ENCODE data around the gene ANAPC2.
"Not testable (repeated sequence)": the region's sequence is repeated elsewhere in the genome, so short reads cannot be mapped to it uniquely, and the experiment has no call there.

ANAPC2 gene

DNA sequence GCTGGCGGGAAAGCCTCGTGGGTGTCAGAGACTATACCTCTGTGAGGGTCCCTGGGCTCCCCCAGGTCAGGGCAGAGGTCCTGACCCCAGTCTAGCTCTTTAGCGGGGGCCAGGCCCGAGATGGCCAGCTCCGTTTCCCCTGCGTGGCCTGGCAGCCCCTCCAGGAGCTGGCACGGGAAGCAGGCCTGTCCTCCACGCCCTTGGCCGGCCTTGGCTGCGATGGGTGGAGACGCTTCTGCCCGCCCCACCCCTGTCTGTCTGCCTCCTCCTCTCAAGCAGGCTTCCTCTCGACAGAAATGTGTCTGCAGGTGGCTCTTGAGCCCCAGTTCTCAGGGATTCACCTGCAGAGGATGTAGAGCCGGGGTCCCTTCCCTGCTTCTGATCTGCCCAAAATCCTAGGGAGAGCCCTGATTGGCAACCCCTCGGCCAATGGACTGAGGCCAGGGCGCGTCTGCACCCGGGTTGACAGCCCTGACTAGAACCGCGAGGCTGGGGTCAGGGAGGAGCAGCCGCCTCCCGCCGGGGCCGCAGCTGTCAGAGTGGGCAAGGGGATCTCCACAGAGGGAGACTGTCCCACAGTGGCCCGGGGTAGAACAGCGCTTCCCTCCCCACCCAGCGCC lies 52.0 kb downstream of the ANAPC2 start:
- TF ChIP-seq, protein P1, sequence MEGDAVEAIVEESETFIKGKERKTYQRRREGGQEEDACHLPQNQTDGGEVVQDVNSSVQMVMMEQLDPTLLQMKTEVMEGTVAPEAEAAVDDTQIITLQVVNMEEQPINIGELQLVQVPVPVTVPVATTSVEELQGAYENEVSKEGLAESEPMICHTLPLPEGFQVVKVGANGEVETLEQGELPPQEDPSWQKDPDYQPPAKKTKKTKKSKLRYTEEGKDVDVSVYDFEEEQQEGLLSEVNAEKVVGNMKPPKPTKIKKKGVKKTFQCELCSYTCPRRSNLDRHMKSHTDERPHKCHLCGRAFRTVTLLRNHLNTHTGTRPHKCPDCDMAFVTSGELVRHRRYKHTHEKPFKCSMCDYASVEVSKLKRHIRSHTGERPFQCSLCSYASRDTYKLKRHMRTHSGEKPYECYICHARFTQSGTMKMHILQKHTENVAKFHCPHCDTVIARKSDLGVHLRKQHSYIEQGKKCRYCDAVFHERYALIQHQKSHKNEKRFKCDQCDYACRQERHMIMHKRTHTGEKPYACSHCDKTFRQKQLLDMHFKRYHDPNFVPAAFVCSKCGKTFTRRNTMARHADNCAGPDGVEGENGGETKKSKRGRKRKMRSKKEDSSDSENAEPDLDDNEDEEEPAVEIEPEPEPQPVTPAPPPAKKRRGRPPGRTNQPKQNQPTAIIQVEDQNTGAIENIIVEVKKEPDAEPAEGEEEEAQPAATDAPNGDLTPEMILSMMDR (IDR thresholded peaks at IDR 0.05; ENCODE audit: insufficient read depth, low read depth, low read length, missing control alignments), result no peak
- no peak for DNase-seq (ENCODE audit: low read depth)
- H3K4me3 ChIP-seq (ENCODE audit: low read length), result no peak overlapping the region

- H3K4me3 ChIP-seq (ENCODE audit: low read length); DNase-seq (ENCODE audit: low read depth): not testable (repeated sequence)
These were observed 53.2 kb downstream of the ANAPC2 start for GRCh38 chr9:137135154-137135553.

- DNase-seq (ENCODE audit: low read depth), result no peak
- no peak overlapping the region for H3K4me3 ChIP-seq (ENCODE audit: low read length)
- TF ChIP-seq, protein P1 (IDR thresholded peaks at IDR 0.05; ENCODE audit: insufficient read depth, low read depth, low read length, missing control alignments), result no peak
These were observed 54.2 kb downstream of the ANAPC2 start for GRCh38 chr9:137134191-137134590.

DNA sequence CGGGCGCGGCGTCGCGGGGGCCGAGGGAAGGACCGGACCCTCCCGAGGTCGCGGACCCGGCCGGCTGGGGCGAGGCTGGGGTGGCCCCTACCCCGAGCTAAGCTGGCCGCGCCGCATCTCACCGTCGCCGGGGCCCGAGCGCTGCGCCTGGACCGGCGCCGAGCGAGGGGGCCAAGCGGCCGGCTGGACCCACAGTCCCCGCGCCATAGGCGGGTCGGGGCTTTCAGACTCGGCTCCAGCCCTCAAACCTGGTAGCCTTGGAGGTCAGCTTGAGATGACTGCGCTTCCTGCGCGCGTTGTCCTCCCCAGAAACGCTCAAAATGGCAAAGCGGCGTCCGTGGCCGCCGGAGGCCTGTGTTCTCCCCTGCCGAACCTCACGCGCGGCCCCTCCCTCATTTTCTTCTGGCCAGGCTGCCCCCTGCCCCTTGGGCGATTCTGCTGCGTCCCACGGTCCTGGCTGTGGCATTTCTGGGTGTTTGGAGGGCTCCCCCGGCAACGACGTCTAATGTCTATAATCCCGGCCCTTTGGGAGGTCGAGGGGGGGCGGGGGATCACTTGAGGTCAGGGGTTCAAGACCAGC lies 58.1 kb downstream of the ANAPC2 start:
- no peak for DNase-seq (ENCODE audit: low read depth)
- TF ChIP-seq, protein P1 (IDR thresholded peaks at IDR 0.05; ENCODE audit: insufficient read depth, low read depth, low read length, missing control alignments), result no peak
- peak overlapping the region; percentile 78 for H3K4me3 ChIP-seq (ENCODE audit: low read length)

DNA sequence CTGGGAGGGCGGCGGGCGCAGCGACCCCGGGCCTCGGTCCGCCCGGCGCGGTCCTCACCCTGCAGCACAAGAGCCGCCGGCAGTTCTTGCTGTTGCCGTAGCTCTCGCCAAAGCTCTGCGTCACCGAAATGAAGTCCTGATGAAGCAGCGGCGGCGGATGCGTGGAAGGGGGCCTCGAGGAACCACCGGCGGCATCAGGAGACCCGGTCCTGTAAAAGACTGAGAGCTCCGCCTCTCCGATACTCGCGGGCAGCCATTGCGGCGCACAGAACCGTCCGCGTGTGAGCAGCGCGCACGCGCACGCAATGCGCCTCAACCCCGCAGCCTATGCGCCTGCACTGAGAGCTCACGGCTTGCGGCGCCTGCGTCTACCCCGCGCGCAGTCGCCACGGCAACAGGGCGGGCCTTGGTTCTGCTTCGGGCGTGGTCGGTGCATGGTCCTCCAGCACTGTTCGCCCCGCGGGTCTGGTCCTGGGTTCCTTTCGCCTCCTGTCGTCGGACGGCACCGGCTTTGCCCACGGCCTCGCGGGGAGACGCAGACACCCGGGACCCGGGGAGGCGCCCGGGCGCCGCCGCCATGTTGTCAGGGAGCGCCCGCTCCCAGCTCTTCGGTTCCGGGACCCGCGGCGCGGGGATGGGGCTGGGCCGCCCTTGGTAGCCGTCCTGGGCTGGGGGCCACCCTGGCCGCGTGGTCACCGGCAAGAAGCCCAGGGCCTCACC lies 58.7 kb downstream of the ANAPC2 start:
- peak; percentile 95 for DNase-seq (ENCODE audit: low read depth)
- H3K4me3 ChIP-seq (ENCODE audit: low read length), result peak overlapping the region; percentile 78
- TF ChIP-seq, protein P1 (IDR thresholded peaks at IDR 0.05; ENCODE audit: insufficient read depth, low read depth, low read length, missing control alignments), result no peak

DNA sequence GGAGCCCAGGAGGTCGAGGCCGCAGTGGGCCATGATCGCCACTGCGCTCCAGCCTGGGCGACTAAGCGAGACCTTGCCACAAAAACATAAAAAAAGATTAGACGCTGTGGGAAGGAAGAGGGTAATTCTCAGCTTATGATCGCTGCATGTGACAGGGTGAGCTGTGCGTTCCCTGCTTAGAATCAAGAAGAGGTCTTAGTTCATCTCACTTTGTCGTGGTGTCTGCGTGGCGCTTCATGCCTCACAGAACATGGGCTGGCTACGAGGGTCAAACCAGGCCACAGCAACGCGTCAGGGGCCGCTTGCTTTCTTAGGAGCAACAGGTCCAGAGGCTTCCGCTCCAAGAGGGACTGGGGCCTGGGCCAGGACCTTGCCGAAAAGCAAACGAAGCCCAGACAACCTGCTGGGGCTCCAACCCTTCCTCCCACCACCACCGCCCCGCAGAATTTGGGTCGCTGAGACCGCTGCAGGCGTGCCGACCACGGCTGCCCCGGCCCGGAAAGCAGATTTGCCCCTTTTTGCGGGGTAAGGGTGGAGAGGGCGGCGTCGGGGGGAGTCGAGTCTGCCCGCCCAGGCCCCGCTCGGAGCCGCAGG lies 59.4 kb downstream of the ANAPC2 start:
- TF ChIP-seq, protein P1 (IDR thresholded peaks at IDR 0.05; ENCODE audit: insufficient read depth, low read depth, low read length, missing control alignments), result no peak
- DNase-seq (ENCODE audit: low read depth), result no peak
- H3K4me3 ChIP-seq (ENCODE audit: low read length), result peak overlapping the region; percentile 78

DNA sequence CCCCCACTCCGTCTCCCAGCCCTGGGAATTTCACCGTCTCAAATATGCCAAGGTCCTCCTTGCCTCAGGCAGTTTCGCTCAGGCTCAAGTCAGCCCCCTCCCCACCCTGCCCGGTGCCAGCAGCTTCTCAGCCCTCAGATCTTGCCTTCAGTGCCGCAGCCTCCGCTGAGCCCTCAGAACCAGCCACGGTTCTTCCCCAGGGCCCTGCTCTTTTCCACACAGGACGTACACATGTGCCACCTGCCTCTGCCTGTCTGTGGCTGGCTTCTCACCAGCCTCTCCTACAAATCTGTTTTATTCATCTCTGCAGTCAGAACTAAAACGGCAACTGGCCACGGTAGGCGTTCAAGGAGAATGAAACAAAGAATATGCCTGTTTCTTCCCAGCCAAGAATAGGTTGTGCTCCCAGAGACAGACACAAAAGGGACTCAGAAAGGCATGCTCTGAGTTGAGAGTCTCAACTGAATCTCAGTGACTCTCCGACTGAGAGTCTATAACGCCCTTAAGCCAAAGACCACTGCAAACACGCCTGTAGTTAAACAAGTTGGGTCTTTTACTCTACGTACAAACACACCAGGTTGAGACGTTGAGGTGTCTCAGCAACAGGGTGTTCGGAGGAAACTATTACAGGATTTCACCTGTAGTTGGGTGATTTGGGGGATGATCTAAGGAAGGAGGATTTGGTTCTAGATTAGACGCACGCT lies 60.0 kb downstream of the ANAPC2 start:
- TF ChIP-seq, protein P1 (IDR thresholded peaks at IDR 0.05; ENCODE audit: insufficient read depth, low read depth, low read length, missing control alignments), result no peak
- H3K4me3 ChIP-seq (ENCODE audit: low read length), result peak overlapping the region; percentile 78
- DNase-seq (ENCODE audit: low read depth), result no peak
